WTC11 (cell line): ENCODE results near the gene MED12L. TPM values are rescaled to one million over a fixed set of nuclear protein-coding genes. Genes with fewer than 3 reads are reported as not detected.

ENCODE experiments used
- ATAC-seq: fragments of 200-7000 bp; cut with Tn5 transposase; 2 replicates; pipeline ENCODE4 v1.10.0; 2021; ENCODE audit warnings: mild to moderate bottlenecking, moderate library complexity
- CTCF ChIA-PET: fragments of 300-600 bp; sonication (Branson Sonifier 250); formaldehyde crosslinking; loops from one replicate; lab custom pipeline; 2021; ENCODE audit warnings: antibody characterized with exemption; lab: Charles Lee
- POLR2A ChIA-PET: fragments of 350-600 bp; sonication (Branson Sonifier 250); formaldehyde crosslinking; loops from one replicate; lab custom pipeline; 2021; ENCODE audit warnings: antibody characterized with exemption; lab: Charles Lee
- DNase-seq: peaks from one replicate; pipeline ENCODE4 v3.0.0; 2021; ENCODE audit warnings: low spot score
- H3K27ac Mint-ChIP-seq: 2 replicates; pipeline ENCODE4 v1.8.0; 2021; ENCODE audit warnings: mixed read lengths
- H3K27me3 Mint-ChIP-seq: 2 replicates; pipeline ENCODE4 v1.8.0; 2021; ENCODE audit warnings: low read depth, mild to moderate bottlenecking, moderate library complexity, mixed read lengths
- H3K36me3 Mint-ChIP-seq: 2 replicates; pipeline ENCODE4 v1.8.0; 2021; ENCODE audit warnings: mixed read lengths
- H3K4me1 Mint-ChIP-seq: 2 replicates; pipeline ENCODE4 v1.8.0; 2022; ENCODE audit warnings: mixed read lengths
- H3K4me3 Mint-ChIP-seq: 2 replicates; pipeline ENCODE4 v1.8.0; 2021; ENCODE audit warnings: mild to moderate bottlenecking, moderate library complexity, mixed read lengths
- H3K9me3 Mint-ChIP-seq: 2 replicates; pipeline ENCODE4 v1.8.0; 2021; ENCODE audit warnings: mixed read lengths
- ATF1 ChIP-seq: sonication (generic); formaldehyde crosslinking; IDR thresholded peaks from 2 replicates; pipeline ENCODE4 v1.8.1; 2023; ENCODE audit warnings: mild to moderate bottlenecking, moderate library complexity, missing genetic modification reagents
- CREM ChIP-seq: sonication (generic); formaldehyde crosslinking; IDR thresholded peaks from 2 replicates; pipeline ENCODE4 v1.8.1; 2022; ENCODE audit warnings: mild to moderate bottlenecking, missing genetic modification reagents, moderate library complexity
- E2F4 ChIP-seq: sonication (generic); formaldehyde crosslinking; IDR thresholded peaks from 2 replicates; pipeline ENCODE4 v1.8.1; 2022; ENCODE audit warnings: low read depth, mild to moderate bottlenecking, moderate library complexity, missing genetic modification reagents, borderline replicate concordance
- ELF4 ChIP-seq: sonication (generic); formaldehyde crosslinking; IDR thresholded peaks from 2 replicates; pipeline ENCODE4 v1.8.1; 2022; ENCODE audit warnings: low read depth, mild to moderate bottlenecking, moderate library complexity, missing genetic modification reagents
- EMX1 ChIP-seq: fragments of 250-450 bp; sonication (Bioruptor Pico); IDR thresholded peaks from 2 replicates; pipeline ENCODE4 v1.8.0; 2021; ENCODE audit warnings: mild to moderate bottlenecking
- GTF2I ChIP-seq: fragments of 250-450 bp; sonication (Bioruptor Pico); conservative IDR thresholded peaks from 2 replicates; pipeline ENCODE4 v1.4.0; 2021; ENCODE audit warnings: mild to moderate bottlenecking
- HMGA2 ChIP-seq: fragments of 250-450 bp; sonication (Bioruptor Pico); IDR thresholded peaks from 2 replicates; pipeline ENCODE4 v1.4.0; 2021; ENCODE audit warnings: mild to moderate bottlenecking, moderate library complexity
- JAZF1 ChIP-seq: fragments of 250-450 bp; sonication (Bioruptor Pico); IDR thresholded peaks from 2 replicates; pipeline ENCODE4 v1.9.0; 2021; ENCODE audit warnings: moderate library complexity, mild to moderate bottlenecking, inconsistent platforms
- MXD4 ChIP-seq: fragments of 250-450 bp; sonication (Bioruptor Pico); IDR thresholded peaks from 2 replicates; pipeline ENCODE4 v1.8.0; 2021; ENCODE audit warnings: mild to moderate bottlenecking, moderate library complexity, borderline replicate concordance
- NR3C1 ChIP-seq: sonication (generic); formaldehyde crosslinking; conservative IDR thresholded peaks from 2 replicates; pipeline ENCODE4 v1.8.1; 2023; ENCODE audit warnings: low read depth, mild to moderate bottlenecking, missing genetic modification reagents
- OVOL2 ChIP-seq: fragments of 250-450 bp; sonication (Bioruptor Pico); IDR thresholded peaks from 2 replicates; pipeline ENCODE4 v1.9.0; 2021; ENCODE audit warnings: mild to moderate bottlenecking, borderline replicate concordance
- RORB ChIP-seq: fragments of 250-450 bp; sonication (Bioruptor Pico); IDR thresholded peaks from 2 replicates; pipeline ENCODE4 v1.9.0; 2021; ENCODE audit warnings: mild to moderate bottlenecking
- ZBTB21 ChIP-seq: sonication (generic); formaldehyde crosslinking; IDR thresholded peaks from 2 replicates; pipeline ENCODE4 v1.8.1; 2023; ENCODE audit warnings: mild to moderate bottlenecking, missing genetic modification reagents, borderline replicate concordance
- ZNF281 ChIP-seq: sonication (generic); formaldehyde crosslinking; IDR thresholded peaks from 2 replicates; pipeline ENCODE4 v1.8.0; 2023; ENCODE audit warnings: mild to moderate bottlenecking, missing genetic modification reagents
- ZNF416 ChIP-seq: fragments of 250-450 bp; sonication (Bioruptor Pico); IDR thresholded peaks from 2 replicates; pipeline ENCODE4 v1.9.0; 2021; ENCODE audit warnings: mild to moderate bottlenecking, inconsistent platforms
- total RNA-seq: library from RNA; stranded (reverse); gene quantifications from 3 replicates; pipeline ENCODE4 v1.2.3, GENCODE V29; 2021
- TF ChIP-seq, protein P1 (sequence below): sonication (generic); formaldehyde crosslinking; IDR thresholded peaks from 2 replicates; pipeline ENCODE4 v1.8.1; 2022; ENCODE audit warnings: mild to moderate bottlenecking, moderate library complexity, missing genetic modification reagents
- TF ChIP-seq, protein P2 (sequence below): sonication (generic); formaldehyde crosslinking; IDR thresholded peaks from 2 replicates; pipeline ENCODE4 v1.8.0; 2023; ENCODE audit warnings: missing genetic modification reagents, mild to moderate bottlenecking, borderline replicate concordance
- TF ChIP-seq, protein P3 (sequence below): sonication (generic); formaldehyde crosslinking; IDR thresholded peaks from 2 replicates; pipeline ENCODE4 v1.8.0; 2022; ENCODE audit warnings: mild to moderate bottlenecking, missing genetic modification reagents
- TF ChIP-seq, protein P4 (sequence below): fragments of 200-600 bp; IDR thresholded peaks from 2 replicates; pipeline ENCODE4 v1.8.0; 2022; ENCODE audit warnings: antibody characterized with exemption

MED12L gene
- total RNA-seq, 1 experiment from 2014 or later: 27.4 TPM

GRCh38 chr3:151199554-151200438 lies 114.3 kb downstream of the MED12L start:
- Mint-ChIP-seq H3K27me3 (no peaks in the 10 kb centered on the region), H3K4me3 (no peak overlapping the region), H3K9me3 (no peaks in the 10 kb centered on the region), H3K27ac (peak overlapping the region; percentile 43; the same call in 1 of the 2 replicates), H3K4me1 (no peaks in the 10 kb centered on the region), H3K36me3 (peaks cover 3% of the 10 kb centered on the region; the same call in 1 of the 2 replicates)
- no peak for DNase-seq
- TF ChIP-seq ZNF416 (CRISPR knock-in tag) (no peak), GTF2I (no peak), OVOL2 (CRISPR knock-in tag) (no peak), HMGA2 (CRISPR knock-in tag) (no peak), MXD4 (CRISPR knock-in tag) (no peak), EMX1 (CRISPR knock-in tag) (no peak), NR3C1 (CRISPR knock-in tag) (no peak), E2F4 (no peak), RORB (no peak), ZBTB21 (no peak), JAZF1 (no peak), ELF4 (CRISPR knock-in tag) (no peak), ZNF281 (CRISPR knock-in tag) (no peak), ATF1 (CRISPR knock-in tag) (no peak), CREM (CRISPR knock-in tag) (no peak)
- TF ChIP-seq, protein P1, sequence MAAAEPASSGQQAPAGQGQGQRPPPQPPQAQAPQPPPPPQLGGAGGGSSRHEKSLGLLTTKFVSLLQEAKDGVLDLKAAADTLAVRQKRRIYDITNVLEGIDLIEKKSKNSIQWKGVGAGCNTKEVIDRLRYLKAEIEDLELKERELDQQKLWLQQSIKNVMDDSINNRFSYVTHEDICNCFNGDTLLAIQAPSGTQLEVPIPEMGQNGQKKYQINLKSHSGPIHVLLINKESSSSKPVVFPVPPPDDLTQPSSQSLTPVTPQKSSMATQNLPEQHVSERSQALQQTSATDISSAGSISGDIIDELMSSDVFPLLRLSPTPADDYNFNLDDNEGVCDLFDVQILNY (CRISPR knock-in tag): no peak
- TF ChIP-seq, protein P2, sequence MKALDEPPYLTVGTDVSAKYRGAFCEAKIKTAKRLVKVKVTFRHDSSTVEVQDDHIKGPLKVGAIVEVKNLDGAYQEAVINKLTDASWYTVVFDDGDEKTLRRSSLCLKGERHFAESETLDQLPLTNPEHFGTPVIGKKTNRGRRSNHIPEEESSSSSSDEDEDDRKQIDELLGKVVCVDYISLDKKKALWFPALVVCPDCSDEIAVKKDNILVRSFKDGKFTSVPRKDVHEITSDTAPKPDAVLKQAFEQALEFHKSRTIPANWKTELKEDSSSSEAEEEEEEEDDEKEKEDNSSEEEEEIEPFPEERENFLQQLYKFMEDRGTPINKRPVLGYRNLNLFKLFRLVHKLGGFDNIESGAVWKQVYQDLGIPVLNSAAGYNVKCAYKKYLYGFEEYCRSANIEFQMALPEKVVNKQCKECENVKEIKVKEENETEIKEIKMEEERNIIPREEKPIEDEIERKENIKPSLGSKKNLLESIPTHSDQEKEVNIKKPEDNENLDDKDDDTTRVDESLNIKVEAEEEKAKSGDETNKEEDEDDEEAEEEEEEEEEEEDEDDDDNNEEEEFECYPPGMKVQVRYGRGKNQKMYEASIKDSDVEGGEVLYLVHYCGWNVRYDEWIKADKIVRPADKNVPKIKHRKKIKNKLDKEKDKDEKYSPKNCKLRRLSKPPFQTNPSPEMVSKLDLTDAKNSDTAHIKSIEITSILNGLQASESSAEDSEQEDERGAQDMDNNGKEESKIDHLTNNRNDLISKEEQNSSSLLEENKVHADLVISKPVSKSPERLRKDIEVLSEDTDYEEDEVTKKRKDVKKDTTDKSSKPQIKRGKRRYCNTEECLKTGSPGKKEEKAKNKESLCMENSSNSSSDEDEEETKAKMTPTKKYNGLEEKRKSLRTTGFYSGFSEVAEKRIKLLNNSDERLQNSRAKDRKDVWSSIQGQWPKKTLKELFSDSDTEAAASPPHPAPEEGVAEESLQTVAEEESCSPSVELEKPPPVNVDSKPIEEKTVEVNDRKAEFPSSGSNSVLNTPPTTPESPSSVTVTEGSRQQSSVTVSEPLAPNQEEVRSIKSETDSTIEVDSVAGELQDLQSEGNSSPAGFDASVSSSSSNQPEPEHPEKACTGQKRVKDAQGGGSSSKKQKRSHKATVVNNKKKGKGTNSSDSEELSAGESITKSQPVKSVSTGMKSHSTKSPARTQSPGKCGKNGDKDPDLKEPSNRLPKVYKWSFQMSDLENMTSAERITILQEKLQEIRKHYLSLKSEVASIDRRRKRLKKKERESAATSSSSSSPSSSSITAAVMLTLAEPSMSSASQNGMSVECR (CRISPR knock-in tag): no peak
- TF ChIP-seq, protein P3, sequence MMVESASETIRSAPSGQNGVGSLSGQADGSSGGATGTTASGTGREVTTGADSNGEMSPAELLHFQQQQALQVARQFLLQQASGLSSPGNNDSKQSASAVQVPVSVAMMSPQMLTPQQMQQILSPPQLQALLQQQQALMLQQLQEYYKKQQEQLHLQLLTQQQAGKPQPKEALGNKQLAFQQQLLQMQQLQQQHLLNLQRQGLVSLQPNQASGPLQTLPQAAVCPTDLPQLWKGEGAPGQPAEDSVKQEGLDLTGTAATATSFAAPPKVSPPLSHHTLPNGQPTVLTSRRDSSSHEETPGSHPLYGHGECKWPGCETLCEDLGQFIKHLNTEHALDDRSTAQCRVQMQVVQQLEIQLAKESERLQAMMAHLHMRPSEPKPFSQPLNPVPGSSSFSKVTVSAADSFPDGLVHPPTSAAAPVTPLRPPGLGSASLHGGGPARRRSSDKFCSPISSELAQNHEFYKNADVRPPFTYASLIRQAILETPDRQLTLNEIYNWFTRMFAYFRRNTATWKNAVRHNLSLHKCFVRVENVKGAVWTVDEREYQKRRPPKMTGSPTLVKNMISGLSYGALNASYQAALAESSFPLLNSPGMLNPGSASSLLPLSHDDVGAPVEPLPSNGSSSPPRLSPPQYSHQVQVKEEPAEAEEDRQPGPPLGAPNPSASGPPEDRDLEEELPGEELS (CRISPR knock-in tag): no peak
- TF ChIP-seq, protein P4, sequence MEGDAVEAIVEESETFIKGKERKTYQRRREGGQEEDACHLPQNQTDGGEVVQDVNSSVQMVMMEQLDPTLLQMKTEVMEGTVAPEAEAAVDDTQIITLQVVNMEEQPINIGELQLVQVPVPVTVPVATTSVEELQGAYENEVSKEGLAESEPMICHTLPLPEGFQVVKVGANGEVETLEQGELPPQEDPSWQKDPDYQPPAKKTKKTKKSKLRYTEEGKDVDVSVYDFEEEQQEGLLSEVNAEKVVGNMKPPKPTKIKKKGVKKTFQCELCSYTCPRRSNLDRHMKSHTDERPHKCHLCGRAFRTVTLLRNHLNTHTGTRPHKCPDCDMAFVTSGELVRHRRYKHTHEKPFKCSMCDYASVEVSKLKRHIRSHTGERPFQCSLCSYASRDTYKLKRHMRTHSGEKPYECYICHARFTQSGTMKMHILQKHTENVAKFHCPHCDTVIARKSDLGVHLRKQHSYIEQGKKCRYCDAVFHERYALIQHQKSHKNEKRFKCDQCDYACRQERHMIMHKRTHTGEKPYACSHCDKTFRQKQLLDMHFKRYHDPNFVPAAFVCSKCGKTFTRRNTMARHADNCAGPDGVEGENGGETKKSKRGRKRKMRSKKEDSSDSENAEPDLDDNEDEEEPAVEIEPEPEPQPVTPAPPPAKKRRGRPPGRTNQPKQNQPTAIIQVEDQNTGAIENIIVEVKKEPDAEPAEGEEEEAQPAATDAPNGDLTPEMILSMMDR: no peak
- POLR2A ChIA-PET: no interaction called here
- CTCF ChIA-PET: interaction anchor here (1.6 kb wide), 1 partner anchor 128 kb away, joined by 3 read pairs; no protein-coding TSS in a partner anchor
- no peak for ATAC-seq
